GM12801 (cell line): ENCODE results near the gene TEKT4.

Source experiments
- CTCF ChIP-seq: IDR thresholded peaks from one replicate; pipeline ENCODE4 v1.5.1; 2011; ENCODE audit warnings: control low read depth; ENCODE audit not compliant: insufficient read length; ENCODE audit errors: extremely low read depth

TEKT4 gene

GRCh38 chr2:94877129-94877528 lies 5.9 kb downstream of the TEKT4 start:
- TF ChIP-seq CTCF, result no peak

- TF ChIP-seq CTCF, result no peak
These were observed 8.2 kb downstream of the TEKT4 start for GRCh38 chr2:94879314-94879981.

- no peak for TF ChIP-seq CTCF
These were observed 8.8 kb downstream of the TEKT4 start for GRCh38 chr2:94879982-94880377.

GRCh38 chr2:94880507-94880906 lies 9.3 kb downstream of the TEKT4 start:
- no peak for TF ChIP-seq CTCF

GRCh38 chr2:94881070-94881469 lies 9.8 kb downstream of the TEKT4 start:
- TF ChIP-seq CTCF, result no peak

GRCh38 chr2:94890234-94890633 lies 19.0 kb downstream of the TEKT4 start:
- TF ChIP-seq CTCF, result no peak

- TF ChIP-seq CTCF, result no peak
These were observed 52.0 kb downstream of the TEKT4 start for GRCh38 chr2:94923196-94923595.
